Spleen (tissue), 7 donors: Measurements from ENCODE around the gene SLC2A9.

Experiments
- POLR2A ChIP-seq, 3 donors: fragments of 450-650 bp; IDR thresholded peaks; one replicate each; pipeline ENCODE4 v1.5.1; 2017; ENCODE audit warnings: antibody characterized with exemption in 3 of 3, mild to moderate bottlenecking in 1 of 3
- POLR2AphosphoS5 ChIP-seq, 3 donors: sonication (generic); formaldehyde crosslinking; IDR thresholded peaks; one replicate each; pipeline ENCODE4 v1.5.1; 2017; ENCODE audit warnings: antibody characterized with exemption in 3 of 3
- TF ChIP-seq, protein P1 (sequence below), 11 experiments: fragments of 200-600 bp in 7 of 11; fragments of 450-650 bp in 4 of 11; sonication (generic) in 4 of 11; IDR thresholded peaks in 8 of 11; conservative IDR thresholded peaks in 3 of 11; 1 replicate in 7 of 11; 2 replicates in 4 of 11; pipeline versions ENCODE4 v1.4.0 to v1.8.0; 2016 to 2021; ENCODE audit warnings: antibody characterized with exemption in 11 of 11, inconsistent platforms in 4 of 11, mild to moderate bottlenecking in 1 of 11
- donor health status: DM: no; HTN: no; CAD: no; lungs with moderate emphysema.
- donor health status: DM: no; HTN: no; CAD: no.
- donor health status: DM: no; HTN: no; CAD: no.

DNA sequence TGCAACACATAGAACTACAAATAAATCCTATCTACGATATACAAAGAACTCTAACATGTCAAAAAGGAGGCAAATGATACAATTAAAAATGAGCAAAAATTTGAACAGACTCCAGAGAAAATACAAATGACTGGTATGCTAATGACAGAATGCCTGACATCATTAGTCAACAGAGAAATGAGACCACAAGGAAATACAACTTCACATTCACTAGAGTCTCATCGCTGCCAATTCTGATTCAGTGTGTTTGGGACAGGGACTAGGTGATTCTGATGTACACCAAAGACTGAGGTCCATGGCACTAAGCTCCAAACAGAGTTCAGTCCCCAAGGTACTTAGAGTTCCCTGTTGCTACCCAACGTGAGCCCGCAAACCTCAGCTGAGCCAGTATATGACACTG is 23.4 kb downstream of the SLC2A9 start:
- TF ChIP-seq, protein P1, sequence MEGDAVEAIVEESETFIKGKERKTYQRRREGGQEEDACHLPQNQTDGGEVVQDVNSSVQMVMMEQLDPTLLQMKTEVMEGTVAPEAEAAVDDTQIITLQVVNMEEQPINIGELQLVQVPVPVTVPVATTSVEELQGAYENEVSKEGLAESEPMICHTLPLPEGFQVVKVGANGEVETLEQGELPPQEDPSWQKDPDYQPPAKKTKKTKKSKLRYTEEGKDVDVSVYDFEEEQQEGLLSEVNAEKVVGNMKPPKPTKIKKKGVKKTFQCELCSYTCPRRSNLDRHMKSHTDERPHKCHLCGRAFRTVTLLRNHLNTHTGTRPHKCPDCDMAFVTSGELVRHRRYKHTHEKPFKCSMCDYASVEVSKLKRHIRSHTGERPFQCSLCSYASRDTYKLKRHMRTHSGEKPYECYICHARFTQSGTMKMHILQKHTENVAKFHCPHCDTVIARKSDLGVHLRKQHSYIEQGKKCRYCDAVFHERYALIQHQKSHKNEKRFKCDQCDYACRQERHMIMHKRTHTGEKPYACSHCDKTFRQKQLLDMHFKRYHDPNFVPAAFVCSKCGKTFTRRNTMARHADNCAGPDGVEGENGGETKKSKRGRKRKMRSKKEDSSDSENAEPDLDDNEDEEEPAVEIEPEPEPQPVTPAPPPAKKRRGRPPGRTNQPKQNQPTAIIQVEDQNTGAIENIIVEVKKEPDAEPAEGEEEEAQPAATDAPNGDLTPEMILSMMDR (IDR thresholded peaks at IDR 0.05 in 8 of 11, conservative IDR thresholded peaks at IDR 0.05 in 3 of 11), result no peak
- TF ChIP-seq POLR2AphosphoS5 (IDR thresholded peaks at IDR 0.05), result no peak
- TF ChIP-seq POLR2A (IDR thresholded peaks at IDR 0.05), result no peak
